Tongue (tissue), 2 donors: ENCODE measurements around the gene DAB2IP. TPM values are rescaled to one million over a fixed set of nuclear protein-coding genes. Genes with fewer than 3 reads are reported as not detected.
A peak's percentile ranks its signal among the peaks of the same experiment; 100 is the strongest.
"Not testable (repeated sequence)": the region's sequence is repeated elsewhere in the genome, so short reads cannot be mapped to it uniquely, and the experiment has no call there.

Experiments used
- DNase-seq: peaks from one replicate; pipeline ENCODE4 v3.0.0-alpha.2; 2015
- total RNA-seq: library from RNA; depleted of rRNA; stranded (reverse); fragments of >200 nt; gene quantifications from one replicate; pipeline ENCODE4 v1.2.3, GENCODE V29; 2014

DAB2IP gene
- 41.9 TPM for total RNA-seq

DNA sequence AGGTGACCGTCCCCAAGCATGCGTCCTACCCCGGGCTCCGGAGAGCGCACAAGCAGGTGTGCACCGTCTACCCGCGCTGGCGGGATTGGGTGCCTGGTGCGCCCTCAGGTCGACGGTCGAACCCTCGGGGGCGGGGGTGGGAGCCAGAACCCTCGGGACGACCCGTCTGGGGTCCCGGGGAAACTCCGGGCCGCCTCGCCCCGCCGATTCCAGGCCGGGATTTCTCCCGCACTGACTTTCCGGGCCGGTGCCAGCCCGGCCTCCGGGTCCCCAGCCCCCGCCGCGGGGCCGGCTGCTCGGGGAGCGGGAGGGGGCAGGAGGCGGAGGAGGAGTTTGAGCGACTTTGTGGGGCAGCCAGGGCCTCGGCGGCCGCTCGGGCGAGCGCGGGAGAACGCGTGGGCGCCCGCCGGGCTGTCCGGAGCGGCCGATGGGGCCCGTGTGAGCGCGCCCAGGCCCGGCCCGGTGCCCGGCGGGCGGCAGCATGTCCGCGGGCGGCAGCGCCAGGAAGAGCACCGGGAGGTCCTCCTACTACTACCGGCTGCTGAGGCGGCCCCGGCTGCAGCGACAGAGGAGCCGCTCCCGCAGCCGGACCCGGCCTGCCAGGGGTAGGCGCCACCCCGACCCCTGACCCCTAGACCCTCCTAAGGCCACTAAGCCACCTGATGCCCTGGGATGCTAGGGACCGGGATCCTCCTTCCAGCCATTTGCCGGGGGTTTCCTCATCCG, at the start of gene DAB2IP:
DAB2IP (plus strand) TSS at position 340 of the 726 bp plus-strand sequence; CDS start at position 482, 142 bp downstream.
- peak; percentile 93 for DNase-seq

DNA sequence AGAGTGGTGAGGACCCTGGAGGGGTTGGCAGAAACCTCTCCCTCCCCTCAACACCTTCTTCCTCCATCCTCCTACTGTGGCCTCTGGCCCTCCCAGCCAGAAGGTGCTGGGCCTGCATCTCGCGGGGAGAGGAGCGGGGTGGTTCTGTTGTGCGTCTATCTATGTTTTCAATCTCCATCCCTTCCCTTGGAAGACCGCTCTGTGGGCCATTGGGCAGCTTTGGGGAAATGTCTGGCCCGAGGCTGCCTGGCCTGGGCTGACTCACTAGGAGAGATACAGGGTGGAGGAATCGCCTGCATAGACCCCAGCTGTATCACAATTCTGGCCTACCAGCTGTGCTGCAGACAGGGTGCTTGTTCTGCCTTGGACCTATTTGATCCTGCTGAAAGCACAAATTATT, 48.4 kb upstream of the DAB2IP start:
- no peak for DNase-seq

DNA sequence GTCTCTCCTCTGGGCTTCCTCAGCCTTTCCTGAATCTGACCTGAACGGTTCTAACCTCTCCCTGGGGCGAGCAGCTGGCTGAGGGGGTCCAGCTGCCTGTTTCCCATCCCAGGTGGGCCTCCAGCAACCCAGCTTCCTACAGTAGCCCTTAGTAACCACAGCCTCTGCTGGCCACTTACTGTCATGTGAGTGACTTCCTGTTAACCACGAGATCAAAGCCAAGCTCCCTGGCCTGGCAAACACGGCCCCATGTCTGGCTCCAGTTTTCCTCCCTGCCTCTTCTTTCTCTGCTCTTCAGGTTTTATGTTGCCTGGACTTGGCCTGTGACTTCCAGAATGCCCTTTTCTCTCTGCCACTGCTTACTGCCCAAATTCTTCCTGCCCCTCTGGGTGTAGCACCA, 47.2 kb upstream of the DAB2IP start:
- DNase-seq, result no peak

DNA sequence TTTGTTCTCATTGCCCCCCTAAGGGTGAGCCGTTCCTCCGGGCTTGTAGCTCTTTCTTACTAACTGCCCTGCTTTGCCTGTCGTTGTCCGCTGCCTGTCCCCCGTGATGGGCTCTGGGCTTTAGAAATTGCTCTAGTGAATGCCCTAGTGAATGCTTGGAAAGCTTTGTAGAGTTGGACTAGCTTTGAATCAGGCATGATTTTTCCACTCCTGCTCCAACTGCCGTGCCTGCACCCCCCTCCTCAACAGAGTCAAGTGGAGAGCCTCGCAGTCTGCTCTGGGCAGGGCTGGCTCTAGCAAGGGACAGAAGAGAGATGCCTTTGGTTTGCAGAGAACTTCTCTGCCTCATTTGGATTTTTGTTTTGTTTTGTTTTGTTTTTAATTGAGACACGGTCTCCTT, 46.8 kb upstream of the DAB2IP start:
- DNase-seq, result no peak

DNA sequence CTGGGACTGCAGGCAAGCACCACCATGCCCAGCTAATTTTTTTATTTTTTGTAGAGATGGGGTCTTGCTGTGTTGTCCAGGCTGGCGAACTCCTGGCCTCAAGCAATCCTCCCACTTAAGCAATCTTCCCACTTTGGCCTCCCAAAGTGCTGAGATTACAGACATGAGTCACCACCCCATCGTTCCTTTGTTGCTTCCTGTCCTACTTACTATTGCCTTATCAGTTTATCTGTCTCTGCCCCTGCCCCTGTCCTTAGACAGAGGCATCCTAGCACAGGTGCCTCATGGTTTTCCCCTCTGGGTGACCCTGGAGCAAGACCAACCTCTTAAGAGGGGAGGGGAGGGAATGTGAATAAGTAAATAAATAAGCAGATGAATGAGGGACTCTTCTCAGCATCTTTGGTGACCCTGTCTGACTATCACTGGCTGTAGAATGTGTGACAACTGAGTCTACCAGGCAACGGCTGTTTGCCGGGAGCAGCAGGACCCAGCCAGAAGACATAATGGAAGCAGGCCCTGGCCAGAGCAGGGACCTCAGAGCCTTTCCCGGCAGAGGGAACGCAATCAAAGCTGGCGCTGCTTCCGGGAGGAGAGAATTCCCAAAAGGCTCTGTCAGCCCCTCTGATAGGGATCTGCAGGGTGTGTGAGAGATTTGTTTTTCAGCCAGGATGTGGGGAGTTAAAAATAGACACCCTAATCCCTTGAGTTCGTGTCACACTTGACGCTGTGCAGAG, 43.8 kb upstream of the DAB2IP start:
- peak; percentile 78 for DNase-seq

DNA sequence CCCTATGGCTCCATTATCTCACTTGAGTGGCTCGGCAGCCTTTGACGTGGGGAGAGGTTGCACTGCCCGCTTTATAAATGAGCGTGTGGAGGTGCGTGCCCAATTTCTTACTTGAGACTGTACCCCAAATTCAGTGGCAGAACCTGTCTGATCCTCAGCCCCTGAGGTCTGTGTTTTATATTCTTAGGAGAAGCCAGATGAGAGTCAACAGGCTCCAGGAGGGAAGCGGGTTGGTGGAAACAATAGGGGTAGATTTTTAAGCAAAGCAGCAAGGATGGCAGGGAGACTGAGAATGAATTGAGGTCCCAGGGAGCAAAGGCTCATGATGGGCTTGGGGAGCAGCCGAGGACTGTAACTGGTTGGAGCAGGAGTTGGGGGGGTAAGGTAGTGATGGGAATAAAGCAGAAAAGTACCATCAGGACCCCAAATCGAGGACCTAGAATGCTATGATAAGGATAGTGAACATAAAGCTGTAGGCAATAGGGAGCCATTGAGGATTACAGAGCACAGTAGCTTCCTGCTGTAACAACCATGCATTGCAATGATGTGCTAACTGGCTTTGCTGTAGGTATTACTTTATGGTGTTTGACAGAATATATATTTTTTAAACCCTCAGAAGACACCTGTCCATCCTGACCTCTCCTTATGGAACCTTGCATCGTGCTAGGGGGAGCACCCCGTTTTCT, 43.1 kb upstream of the DAB2IP start:
- DNase-seq, result no peak

DNA sequence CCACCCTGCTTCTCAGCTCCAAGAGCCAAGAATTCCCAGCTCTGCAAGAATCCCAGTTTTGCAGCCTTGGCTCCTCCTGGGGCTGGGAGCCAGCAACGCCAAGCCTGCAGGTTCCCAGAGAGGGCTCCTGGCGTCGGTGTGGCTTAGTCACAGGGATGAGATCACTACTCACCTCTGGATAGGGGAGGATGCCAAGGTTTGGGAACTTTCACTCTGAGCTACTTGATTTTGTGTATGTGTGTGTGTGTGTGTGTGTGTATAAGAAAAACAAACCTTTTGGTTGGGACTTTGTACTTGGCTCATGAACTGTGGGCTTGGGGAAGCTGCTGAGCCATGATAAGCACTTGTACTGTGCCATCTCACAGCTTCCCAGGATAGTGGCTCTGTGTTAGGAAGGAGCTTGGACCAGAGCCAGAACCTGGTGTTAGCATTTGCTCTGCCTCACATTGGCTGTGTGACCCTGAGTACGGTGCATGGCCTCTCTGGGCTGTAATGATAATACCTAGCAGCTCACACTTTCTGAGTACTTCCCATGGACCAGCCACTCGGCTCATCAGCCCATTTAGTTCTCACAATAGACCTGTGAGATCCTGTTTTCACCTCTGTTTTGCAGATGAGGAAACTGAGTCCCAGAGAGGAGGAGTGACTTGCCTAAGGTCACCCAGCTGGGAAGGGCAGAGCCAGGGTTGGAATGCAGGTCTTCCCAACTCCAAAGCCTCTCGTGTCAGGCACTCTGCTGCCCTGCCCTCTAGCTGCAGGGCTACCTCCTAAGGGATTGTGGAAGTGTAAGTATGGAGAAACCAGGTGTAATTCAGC, 41.4 kb upstream of the DAB2IP start:
- no peak for DNase-seq

DNA sequence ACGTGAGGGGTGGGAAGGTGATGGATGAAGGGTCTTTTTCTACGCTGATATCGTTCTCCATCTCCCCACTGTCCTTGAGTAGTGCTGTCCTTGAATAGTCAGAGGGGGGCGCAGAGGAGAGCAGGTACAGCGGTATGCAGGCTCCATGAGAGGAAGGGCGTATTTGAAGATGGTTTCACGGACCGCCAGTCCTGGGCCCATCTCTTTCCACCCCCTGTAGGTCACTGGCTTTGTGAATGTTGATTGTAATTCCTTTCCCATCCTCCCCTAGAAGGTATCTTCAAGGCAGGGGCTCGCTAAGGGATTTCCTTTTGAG, 40.8 kb upstream of the DAB2IP start:
- DNase-seq, result no peak

DNA sequence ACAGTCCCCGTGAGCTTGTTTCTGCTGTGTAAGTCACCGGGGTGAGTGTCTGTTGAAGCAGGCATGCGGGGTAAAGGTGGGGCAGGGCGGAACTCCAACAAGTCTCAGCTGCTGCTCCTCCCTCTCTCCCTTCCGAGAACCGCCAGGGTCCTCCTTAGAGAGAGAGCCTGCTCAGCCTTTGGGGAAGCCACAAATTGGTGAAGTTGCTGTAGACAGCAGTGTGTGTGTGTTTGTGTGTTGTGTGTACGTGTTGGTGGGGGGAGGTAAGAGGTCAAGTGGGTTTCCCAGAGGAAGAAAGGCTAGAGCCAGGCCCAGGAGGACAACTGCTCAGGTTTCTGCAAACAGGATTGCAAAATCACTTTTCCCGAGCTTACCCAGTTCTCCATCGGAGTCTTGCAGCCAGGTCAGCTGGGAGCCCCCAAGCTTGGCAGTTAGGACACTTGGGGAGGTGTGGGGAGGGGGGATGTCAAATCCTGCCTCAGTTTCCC, 38.9 kb upstream of the DAB2IP start:
- DNase-seq, result peak; percentile 56

DNA sequence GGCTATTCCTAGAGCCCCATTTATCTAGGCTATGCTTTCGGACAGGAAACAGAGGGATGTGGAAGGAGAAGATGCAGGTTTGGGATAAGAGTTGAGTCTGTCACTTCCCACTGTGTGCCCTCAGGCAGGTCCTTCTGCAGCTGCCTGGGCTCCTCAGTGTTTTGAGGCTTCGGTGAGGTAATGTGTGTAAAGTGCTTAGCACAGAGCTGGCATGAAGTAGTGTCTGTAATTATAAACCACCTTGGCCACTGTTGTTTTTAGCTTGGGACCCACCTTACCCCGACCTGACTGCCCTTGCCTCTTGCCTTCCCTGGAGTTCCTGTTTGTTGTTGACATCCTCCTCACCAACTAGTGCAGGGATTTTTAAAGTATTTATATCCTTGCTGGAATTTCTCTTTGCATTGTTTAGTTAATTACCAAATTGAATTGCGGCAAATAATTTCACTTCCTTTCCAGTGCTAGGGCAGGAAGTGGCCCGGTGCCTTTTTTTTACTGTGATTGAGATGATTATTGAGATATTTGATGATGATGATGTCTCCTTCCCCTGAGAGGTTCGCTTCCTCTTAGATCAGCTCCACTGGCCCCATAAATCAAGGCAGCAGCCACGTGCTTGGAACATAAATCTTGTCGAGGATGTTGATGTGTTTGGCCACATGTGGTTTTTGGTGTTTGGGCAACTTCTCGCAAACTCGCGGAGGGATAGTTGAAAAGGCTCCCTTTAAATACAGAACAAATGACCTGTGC, 38.3 kb upstream of the DAB2IP start:
- DNase-seq, result no peak

DNA sequence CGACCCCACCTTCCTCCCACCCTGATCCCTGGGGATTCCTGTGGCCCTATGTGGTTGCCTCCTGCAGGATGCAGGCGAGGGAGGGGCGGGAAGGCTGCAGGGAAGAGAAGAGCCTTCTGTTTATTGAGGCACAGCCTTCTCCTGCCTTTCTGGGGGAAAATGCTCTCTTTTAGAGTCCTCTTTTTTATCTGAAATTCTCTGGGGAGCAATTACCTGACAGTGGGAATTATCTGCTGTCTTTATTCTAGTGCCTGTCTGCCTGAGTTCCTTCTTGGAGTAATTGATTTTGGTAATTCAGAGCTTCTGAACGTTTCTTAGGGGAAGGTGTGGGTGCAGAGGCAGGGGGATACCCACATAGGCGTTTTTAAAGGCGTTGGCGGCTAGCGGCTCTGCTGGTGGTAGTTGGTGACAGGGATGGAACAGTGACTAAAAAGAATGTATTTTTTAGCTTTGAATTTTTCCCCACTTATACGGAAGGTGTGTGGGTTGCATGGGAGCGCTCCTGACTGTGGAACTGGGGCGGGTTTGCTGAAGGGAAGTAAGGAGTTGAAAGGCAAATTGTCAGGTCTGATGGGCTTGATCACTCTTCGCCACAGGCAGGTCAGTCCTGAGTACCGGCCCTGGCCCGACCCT, 35.2 kb upstream of the DAB2IP start:
- no peak for DNase-seq

DNA sequence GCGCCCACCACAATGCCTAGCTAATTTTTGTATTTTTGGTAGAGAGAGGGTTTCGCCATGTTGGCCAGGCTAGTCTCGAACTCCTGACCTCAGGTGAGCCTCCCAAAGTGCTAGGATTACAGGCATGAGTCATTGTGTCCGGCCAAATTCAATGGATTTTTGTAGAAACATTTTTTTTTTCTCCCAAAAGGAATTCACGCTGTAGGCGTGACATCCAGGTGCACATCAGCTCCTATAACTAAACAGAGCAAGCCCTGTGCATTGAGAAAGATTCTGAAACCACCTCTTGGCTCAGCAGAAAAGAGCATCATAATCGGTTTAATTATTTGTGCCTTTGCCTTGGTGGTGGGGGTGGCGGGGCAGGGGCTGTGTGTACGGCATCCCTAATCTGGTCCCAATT, 32.9 kb upstream of the DAB2IP start:
- DNase-seq, result no peak

DNA sequence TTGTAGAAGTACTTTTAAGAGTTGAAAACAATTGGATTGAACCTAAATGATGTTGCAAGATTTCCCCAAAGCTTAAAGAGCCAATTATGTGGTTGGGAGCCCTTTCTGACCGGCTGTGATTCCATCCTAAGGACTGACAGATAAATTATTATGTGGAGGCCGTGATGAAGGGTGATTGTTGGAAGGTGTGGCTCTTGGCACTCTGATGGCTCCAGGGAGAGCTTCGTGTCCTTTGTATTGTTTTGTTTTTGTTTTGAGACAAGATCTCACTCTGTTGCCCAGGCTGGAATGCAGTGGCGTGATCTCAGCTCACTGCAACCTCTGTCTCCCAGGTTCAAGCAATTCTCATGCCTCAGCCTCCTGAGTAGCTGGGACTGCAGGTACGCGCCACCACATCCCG, 32.5 kb upstream of the DAB2IP start:
- DNase-seq, result not testable (repeated sequence)

DNA sequence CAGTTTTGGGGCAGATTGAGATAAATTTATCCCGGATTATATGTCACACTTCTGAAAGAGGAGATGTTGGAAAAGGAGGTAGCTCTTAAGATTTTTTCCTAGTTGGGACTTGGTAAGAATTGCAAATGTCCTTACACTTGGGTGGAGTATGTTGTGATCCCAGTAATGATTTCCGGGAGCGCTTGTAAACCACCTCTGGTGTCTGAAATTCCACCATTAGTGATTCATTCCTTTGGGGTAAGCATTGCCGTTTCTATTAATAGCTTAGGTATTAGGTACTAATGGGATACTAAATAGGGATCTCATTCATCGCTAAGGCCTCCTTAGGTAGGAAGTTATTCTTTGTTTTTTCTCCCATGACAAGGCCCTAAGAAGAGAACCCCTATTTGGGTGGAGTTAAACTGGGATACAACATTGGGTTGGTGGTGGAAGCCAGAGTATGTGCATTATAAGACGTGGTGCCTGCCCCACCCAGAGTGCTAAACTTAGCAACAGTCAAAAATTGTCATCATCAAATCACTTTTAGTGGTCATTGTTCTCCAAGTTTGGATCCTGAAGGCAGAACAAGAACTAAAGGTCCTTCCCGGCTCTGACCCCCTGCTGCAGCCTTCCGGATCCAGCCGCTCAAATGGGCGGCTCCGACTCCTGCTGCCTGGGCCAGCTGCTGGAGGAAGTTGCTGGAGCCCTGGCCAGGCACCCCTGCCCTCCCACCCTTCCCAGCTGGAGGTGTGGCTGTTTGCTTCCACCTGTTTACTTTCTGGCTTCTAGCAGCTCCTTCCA, 31.7 kb upstream of the DAB2IP start:
- no peak for DNase-seq

DNA sequence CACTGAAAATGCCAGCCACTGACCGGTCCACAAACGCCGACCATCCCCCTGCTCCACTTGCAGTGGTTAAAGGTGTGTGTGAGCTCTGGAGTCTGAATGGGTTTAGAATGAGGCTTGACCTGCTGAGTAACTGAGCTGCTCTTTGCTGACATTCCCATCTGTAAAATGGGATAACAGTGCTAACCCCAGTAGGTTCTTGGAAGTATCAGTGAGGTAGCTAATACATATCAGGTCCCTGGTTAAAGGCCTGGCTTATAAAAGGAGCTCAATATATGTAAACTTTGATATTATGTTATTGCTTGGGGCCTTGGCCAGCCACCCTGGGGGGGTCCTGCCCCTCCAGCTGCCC, 31.1 kb upstream of the DAB2IP start:
- DNase-seq, result no peak

DNA sequence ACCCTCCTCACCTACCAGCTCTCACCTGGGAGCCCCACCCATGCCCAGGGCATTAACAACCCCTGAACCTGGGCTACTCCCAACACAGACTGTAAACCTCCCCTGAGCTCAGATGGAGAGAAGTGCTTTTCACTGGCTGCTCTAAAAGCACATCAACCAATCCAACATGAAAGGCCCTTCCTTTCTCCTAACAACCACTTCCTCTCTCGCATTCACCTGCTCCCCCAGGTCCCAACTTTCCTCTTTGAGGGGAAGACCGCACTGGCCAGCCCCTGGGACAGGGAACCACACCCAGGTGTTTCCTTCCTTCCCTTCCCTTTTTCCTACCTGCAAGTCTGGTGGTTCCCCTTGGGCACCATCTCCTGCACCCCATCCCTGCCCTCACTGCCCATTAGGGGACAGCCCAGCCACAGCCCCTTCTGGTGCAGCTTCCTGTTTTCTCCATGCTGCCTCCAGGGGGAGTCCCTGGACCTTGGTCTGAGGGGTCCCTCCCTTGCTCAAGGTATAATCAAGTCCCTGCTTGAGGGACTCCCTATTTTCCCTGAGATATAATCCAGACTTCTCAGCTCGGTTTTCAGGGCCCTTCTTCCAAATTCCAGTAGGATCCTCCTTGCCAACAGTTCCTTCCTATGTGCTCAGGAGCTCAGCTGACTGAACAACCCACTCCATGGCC, 30.5 kb upstream of the DAB2IP start:
- DNase-seq, result peak; percentile 79

DNA sequence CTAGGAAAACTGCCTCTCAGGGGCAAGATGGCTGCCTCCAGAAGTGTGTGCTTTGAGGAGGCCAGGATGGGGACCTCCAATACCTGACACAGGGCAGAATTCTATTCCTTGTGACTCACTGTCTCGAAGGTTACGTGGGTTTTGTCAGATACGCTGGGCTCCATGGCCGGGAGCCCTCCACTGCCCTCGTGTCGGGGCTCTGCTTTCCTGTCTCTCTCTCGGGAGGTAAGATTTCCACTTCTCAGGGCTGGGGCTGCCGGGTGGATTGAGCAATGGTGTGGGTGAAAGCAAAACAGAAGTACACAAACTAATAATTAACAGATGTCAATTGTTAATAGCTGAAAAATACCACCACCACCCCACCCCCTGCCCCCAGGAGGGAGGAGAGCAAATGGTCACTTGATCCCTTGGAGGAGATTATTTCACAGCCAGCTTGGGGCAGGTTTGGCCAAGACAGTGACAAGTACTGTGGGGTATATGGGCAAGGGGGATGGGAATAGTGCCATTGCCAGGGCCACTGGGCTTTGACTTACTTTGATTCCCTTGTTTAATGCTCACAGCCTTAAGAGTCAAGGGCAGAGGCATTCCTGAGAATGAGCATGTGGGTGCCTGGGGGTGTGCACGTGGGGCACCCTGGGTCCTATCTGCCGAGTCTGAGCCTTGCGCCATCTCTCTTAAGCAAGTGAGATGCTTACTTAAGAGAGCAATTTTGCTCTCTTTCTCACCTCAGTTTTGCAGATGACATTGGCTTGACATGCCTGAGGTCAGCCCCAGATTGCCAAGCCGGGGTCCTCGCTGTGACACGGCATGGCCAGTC, 28.8 kb upstream of the DAB2IP start:
- DNase-seq, result no peak

DNA sequence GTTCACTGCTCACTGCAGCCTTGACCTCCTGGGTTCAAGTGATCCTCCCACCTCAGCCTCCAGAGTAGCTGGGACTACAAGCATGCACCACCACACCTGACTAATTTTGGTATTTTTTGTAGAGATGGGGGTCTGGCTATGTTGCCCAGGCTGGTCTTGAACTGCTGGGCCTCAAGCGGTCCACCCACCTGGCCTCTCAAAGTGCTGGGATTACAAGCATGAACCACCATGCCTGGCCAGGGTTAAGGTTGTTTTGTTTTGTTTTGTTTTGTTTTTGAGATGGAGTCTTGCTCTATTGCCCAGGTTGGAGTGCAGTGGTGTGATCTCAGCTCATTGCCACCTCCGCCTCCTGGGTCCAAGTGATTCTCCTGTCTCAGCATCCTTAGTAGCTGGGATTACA, 28.0 kb upstream of the DAB2IP start:
- not testable (repeated sequence) for DNase-seq

DNA sequence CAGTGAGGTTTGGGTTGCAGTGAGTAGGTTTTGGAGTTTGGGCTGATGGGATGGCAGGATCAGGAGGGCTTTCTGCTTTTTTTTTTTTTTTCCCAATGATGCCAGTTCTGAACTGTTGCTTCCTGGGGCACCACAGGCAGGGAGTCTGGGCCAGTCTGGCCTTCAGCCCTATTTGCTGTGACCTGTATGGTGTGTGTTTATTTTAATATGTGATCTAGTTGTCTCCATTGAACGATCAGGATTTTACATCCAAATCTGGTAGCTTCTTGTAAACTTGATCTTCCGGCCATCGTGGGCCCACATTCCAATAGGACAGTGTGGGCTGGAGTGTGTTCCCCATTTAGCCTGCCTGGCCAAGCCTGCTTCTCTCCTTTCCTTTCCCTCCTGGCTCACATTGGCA, 25.8 kb upstream of the DAB2IP start:
- no peak for DNase-seq
